Hypothalamus (tissue), 51 donors: Measurements from ENCODE around the gene DUT.
"Not testable (repeated sequence)": the region's sequence is repeated elsewhere in the genome, so short reads cannot be mapped to it uniquely, and the experiment has no call there.

ENCODE experiments used
- DNase-seq, 51 donors: peaks; one replicate each; lab custom pipeline; 2025; lab: John Stamatoyannopoulos, UW

Gene DUT

GRCh38 chr15:48326180-48326579 is 5.0 kb upstream of the DUT start:
- DNase-seq = not testable (repeated sequence)

GRCh38 chr15:48330105-48330785 is 984 bp upstream of the DUT start:
- peak in 1 of 51 donors; percentile 8 for DNase-seq

GRCh38 chr15:48331796-48332641 is 790 bp downstream of the DUT start:
- peak in 48 of 51 donors; percentile 21 to 93 (median 70) for DNase-seq

- DNase-seq = no peak
These were observed 1.4 kb downstream of the DUT start for GRCh38 chr15:48332642-48333034.

- DNase-seq = no peak
These were observed 2.3 kb downstream of the DUT start for GRCh38 chr15:48333540-48333939.

GRCh38 chr15:48334260-48334659 is 3.0 kb downstream of the DUT start:
- DNase-seq = no peak

- no peak for DNase-seq
These were observed 5.7 kb downstream of the DUT start for GRCh38 chr15:48336940-48337339.

- no peak for DNase-seq
These were observed 6.4 kb downstream of the DUT start for GRCh38 chr15:48337607-48338006.

GRCh38 chr15:48340111-48340510 is 8.9 kb downstream of the DUT start:
- no peak for DNase-seq

- no peak for DNase-seq
These were observed 12.6 kb downstream of the DUT start for GRCh38 chr15:48343865-48344264.

- DNase-seq = no peak
These were observed 14.3 kb downstream of the DUT start for GRCh38 chr15:48345516-48345915.

- peak in 27 of 51 donors; percentile 0 to 45 (median 14) for DNase-seq
These were observed 21.3 kb downstream of the DUT start for GRCh38 chr15:48352474-48353072.

- DNase-seq = no peak
These were observed 23.6 kb downstream of the DUT start for GRCh38 chr15:48354694-48355303.

GRCh38 chr15:48355377-48355776 is 24.1 kb downstream of the DUT start:
- no peak for DNase-seq

- peak in 1 of 51 donors; percentile 5 for DNase-seq
These were observed 27.3 kb downstream of the DUT start for GRCh38 chr15:48358229-48359152.

- DNase-seq = no peak
These were observed 29.6 kb downstream of the DUT start for GRCh38 chr15:48360841-48361240.

- DNase-seq = no peak
These were observed 30.5 kb downstream of the DUT start for GRCh38 chr15:48361685-48362084.

- no peak for DNase-seq
These were observed 32.2 kb downstream of the DUT start for GRCh38 chr15:48363474-48363873.

GRCh38 chr15:48365575-48365974 is 34.3 kb downstream of the DUT start:
- DNase-seq = no peak
